Cortex of kidney (tissue), 1 donor: ENCODE results near the gene GBF1.
"Not testable (repeated sequence)": the region's sequence is repeated elsewhere in the genome, so short reads cannot be mapped to it uniquely, and the experiment has no call there.

ENCODE experiments used
- DNase-seq: peaks from one replicate; lab custom pipeline; 2025; lab: John Stamatoyannopoulos, UW

GBF1 gene

GRCh38 chr10:102231357-102232318 lies 13.7 kb upstream of the GBF1 start:
- DNase-seq: no peak

- no peak for DNase-seq
These were observed 11.3 kb upstream of the GBF1 start for GRCh38 chr10:102233997-102234396.

- no peak for DNase-seq
These were observed 10.3 kb upstream of the GBF1 start for GRCh38 chr10:102234888-102235597.

- no peak for DNase-seq
These were observed 9.8 kb upstream of the GBF1 start for GRCh38 chr10:102235598-102235920.

GRCh38 chr10:102236006-102236405 lies 9.3 kb upstream of the GBF1 start:
- DNase-seq: no peak

- no peak for DNase-seq
These were observed 7.5 kb upstream of the GBF1 start for GRCh38 chr10:102237711-102238252.

GRCh38 chr10:102240467-102241031 lies 4.8 kb upstream of the GBF1 start:
- DNase-seq: no peak

GRCh38 chr10:102241032-102241443 lies 4.3 kb upstream of the GBF1 start:
- DNase-seq: no peak

- peak; percentile 55 for DNase-seq
These were observed 3.8 kb upstream of the GBF1 start, which contains the start of gene PITX3 for GRCh38 chr10:102241444-102242117. PITX3 (minus strand) TSS chr10:102241512; CDS start chr10:102232080, 9,432 bp downstream.

- DNase-seq: no peak
These were observed 3.2 kb upstream of the GBF1 start for GRCh38 chr10:102242118-102242485.

GRCh38 chr10:102243309-102243708 lies 2.0 kb upstream of the GBF1 start:
- DNase-seq: no peak

GRCh38 chr10:102245932-102246251 lies 560 bp downstream of the GBF1 start:
- no peak for DNase-seq

- DNase-seq: no peak
These were observed 929 bp downstream of the GBF1 start for GRCh38 chr10:102246261-102246660.

GRCh38 chr10:102247734-102248133 lies 2.4 kb downstream of the GBF1 start:
- no peak for DNase-seq

GRCh38 chr10:102252508-102252907 lies 7.2 kb downstream of the GBF1 start:
- not testable (repeated sequence) for DNase-seq

GRCh38 chr10:102254426-102254825 lies 9.1 kb downstream of the GBF1 start:
- DNase-seq: no peak

GRCh38 chr10:102255404-102255803 lies 10.1 kb downstream of the GBF1 start:
- no peak for DNase-seq

- no peak for DNase-seq
These were observed 15.9 kb downstream of the GBF1 start for GRCh38 chr10:102261196-102261595.

GRCh38 chr10:102261842-102262241 lies 16.5 kb downstream of the GBF1 start:
- DNase-seq: no peak

GRCh38 chr10:102262744-102263370 lies 17.5 kb downstream of the GBF1 start:
- DNase-seq: no peak

- no peak for DNase-seq
These were observed 19.0 kb downstream of the GBF1 start for GRCh38 chr10:102264371-102264770.

GRCh38 chr10:102266670-102267069 lies 21.3 kb downstream of the GBF1 start:
- DNase-seq: no peak
